ENCODE results near the gene HDAC5.
"Not testable (repeated sequence)": the region's sequence is repeated elsewhere in the genome, so short reads cannot be mapped to it uniquely, and the experiment has no call there.

The HDAC5 gene

GRCh38 chr17:44066204-44066930, 57.1 kb downstream of the HDAC5 start, which contains the start of gene LSM12:
LSM12 (minus strand) TSS chr17:44066671; CDS start chr17:44066587, 84 bp downstream.
- peak; percentile 95 for DNase-seq

GRCh38 chr17:44065668-44066203, 57.7 kb downstream of the HDAC5 start:
- DNase-seq = no peak

GRCh38 chr17:44063704-44064639, 59.5 kb downstream of the HDAC5 start:
- no peak for DNase-seq

GRCh38 chr17:44062871-44063270, 60.6 kb downstream of the HDAC5 start:
- no peak for DNase-seq

GRCh38 chr17:44061446-44061845, 62.0 kb downstream of the HDAC5 start:
- DNase-seq = no peak

- DNase-seq = no peak
Measured at GRCh38 chr17:44059101-44059892, 64.1 kb downstream of the HDAC5 start.

- DNase-seq = no peak
Measured at GRCh38 chr17:44053125-44053872, 70.1 kb downstream of the HDAC5 start.

GRCh38 chr17:44049294-44050060, 74.0 kb downstream of the HDAC5 start:
- peak; percentile 48 for DNase-seq

- not testable (repeated sequence) for DNase-seq
Measured at GRCh38 chr17:44046893-44047292, 76.5 kb downstream of the HDAC5 start.

GRCh38 chr17:44045486-44045885, 78.0 kb downstream of the HDAC5 start:
- no peak for DNase-seq

GRCh38 chr17:44044071-44044470, 79.4 kb downstream of the HDAC5 start:
- DNase-seq = no peak

GRCh38 chr17:44043272-44043696, 80.2 kb downstream of the HDAC5 start:
- no peak for DNase-seq

- DNase-seq = no peak
Measured at GRCh38 chr17:44039829-44040635, 83.4 kb downstream of the HDAC5 start.

- DNase-seq = no peak
Measured at GRCh38 chr17:44038604-44039011, 84.8 kb downstream of the HDAC5 start.

- DNase-seq = no peak
Measured at GRCh38 chr17:44037471-44037870, 86.0 kb downstream of the HDAC5 start.

- DNase-seq = not testable (repeated sequence)
Measured at GRCh38 chr17:44034688-44035087, 88.8 kb downstream of the HDAC5 start.

GRCh38 chr17:44033861-44034408, 89.5 kb downstream of the HDAC5 start:
- DNase-seq = no peak

- DNase-seq = no peak
Measured at GRCh38 chr17:44030482-44030881, 93.0 kb downstream of the HDAC5 start.

GRCh38 chr17:44029736-44030135, 93.7 kb downstream of the HDAC5 start:
- DNase-seq = no peak

Measured in right forelimb (tissue), 1 donor.